Keratinocyte (primary cell): ENCODE data around the gene TMEM115. TPM values are rescaled to one million over a fixed set of nuclear protein-coding genes. Genes with fewer than 3 reads are reported as not detected.

Experiments
- DNase-seq: peaks from one replicate; pipeline ENCODE4 v3.0.0-alpha.2; 2011; ENCODE audit warnings: low read depth, missing footprints, low spot score
- FAIRE-seq: peaks from 2 replicates; lab custom pipeline; 2011; peaks lifted over from hg19 to GRCh38; lab: Jason Lieb, UNC
- H2AFZ ChIP-seq: 2 replicates; pipeline ENCODE4 v1.6.0; 2012; ENCODE audit warnings: low read length, control low read depth, inconsistent platforms; ENCODE audit not compliant: control insufficient read depth
- H3K27ac ChIP-seq: 2 replicates; pipeline ENCODE4 v1.5.1; 2011; ENCODE audit warnings: low read length; ENCODE audit not compliant: control insufficient read depth, insufficient read depth
- H3K27me3 ChIP-seq: 3 replicates; pipeline ENCODE4 v1.6.0; 2011; ENCODE audit warnings: low read length; ENCODE audit not compliant: control insufficient read depth, insufficient read depth; ENCODE audit errors: extremely low read depth
- H3K36me3 ChIP-seq, 2 experiments: 2 replicates in 1 of 2; 3 replicates in 1 of 2; pipeline ENCODE4 v1.5.1; 2011; ENCODE audit warnings: low read length in 2 of 2, mild to moderate bottlenecking in 1 of 2; ENCODE audit not compliant: control insufficient read depth in 2 of 2, insufficient read depth in 2 of 2; ENCODE audit errors: extremely low read depth in 1 of 2
- H3K4me1 ChIP-seq: 3 replicates; pipeline ENCODE4 v1.5.1; 2011; ENCODE audit warnings: low read length; ENCODE audit not compliant: control insufficient read depth, insufficient read depth; ENCODE audit errors: extremely low read depth
- H3K4me2 ChIP-seq: 3 replicates; pipeline ENCODE4 v1.6.0; 2011; ENCODE audit warnings: low read depth, low read length; ENCODE audit not compliant: control insufficient read depth, insufficient read depth; ENCODE audit errors: extremely low read depth
- H3K4me3 ChIP-seq, 3 experiments: fragments of 200-600 bp in 1 of 3; sonication (generic) in 1 of 3; 2 replicates in 2 of 3; 3 replicates in 1 of 3; pipeline ENCODE4 v1.5.1; 2011 to 2016; ENCODE audit warnings: low read length in 3 of 3, mild to moderate bottlenecking in 3 of 3, control low read depth in 2 of 3, inconsistent platforms in 1 of 3, low read depth in 1 of 3, mixed read lengths in 1 of 3, mixed run types in 1 of 3, moderate library complexity in 1 of 3; ENCODE audit not compliant: control insufficient read depth in 2 of 3, insufficient read depth in 2 of 3; ENCODE audit errors: extremely low read depth in 1 of 3
- H3K79me2 ChIP-seq: 2 replicates; pipeline ENCODE4 v1.6.0; 2012; ENCODE audit warnings: low read length; ENCODE audit not compliant: control insufficient read depth, insufficient read depth
- H3K9ac ChIP-seq: 3 replicates; pipeline ENCODE4 v1.6.0; 2011; ENCODE audit warnings: low read length; ENCODE audit not compliant: control insufficient read depth, insufficient read depth; ENCODE audit errors: extremely low read depth
- H3K9me1 ChIP-seq: 3 replicates; pipeline ENCODE4 v1.6.0; 2011; ENCODE audit warnings: low read length; ENCODE audit not compliant: control insufficient read depth, insufficient read depth; ENCODE audit errors: extremely low read depth
- H3K9me3 ChIP-seq: 2 replicates; pipeline ENCODE4 v1.5.1; 2012; ENCODE audit warnings: low read depth, low read length; ENCODE audit not compliant: control insufficient read depth
- H4K20me1 ChIP-seq: 3 replicates; pipeline ENCODE4 v1.6.0; 2011; ENCODE audit warnings: low read length; ENCODE audit not compliant: control insufficient read depth, insufficient read depth; ENCODE audit errors: extremely low read depth
- EZH2 ChIP-seq: IDR thresholded peaks from one replicate; pipeline ENCODE4 v1.6.1; 2012; ENCODE audit warnings: inconsistent platforms, mild to moderate bottlenecking, low read length, moderate library complexity
- dilution Hi-C: fragments of 300-500 bp; cut with MboI; formaldehyde crosslinking; loops from one replicate; pipeline ENCODE4 v1.7.0; 2020; ENCODE audit warnings: low sequenced_read_pairs; ENCODE audit not compliant: extremely low pct_ligation_motif_present
- polyA plus RNA-seq, 5 experiments: library from polyadenylated mRNA; depleted of rRNA in 3 of 5; stranded (reverse) in 3 of 5; stranded (forward) in 1 of 5; unstranded in 1 of 5; fragments of >200 nt; gene quantifications; 1 replicate in 1 of 5; 2 replicates in 3 of 5; 3 replicates in 1 of 5; pipeline versions ENCODE4 v1.2.1 to v1.2.3, GENCODE V29; 2011 to 2012; ENCODE audit warnings: missing spikeins in 2 of 5, low read depth in 1 of 5, low replicate concordance in 1 of 5
- TF ChIP-seq, protein P1 (sequence below), 3 experiments: IDR thresholded peaks in 1 of 3; conservative IDR thresholded peaks in 1 of 3; optimal IDR thresholded peaks in 1 of 3; 2 replicates in 2 of 3; 3 replicates in 1 of 3; pipeline versions ENCODE3 to v1.5.1; 2011; ENCODE audit warnings: low read length in 3 of 3, mild to moderate bottlenecking in 3 of 3, moderate library complexity in 2 of 3, control low read depth in 1 of 3, inconsistent platforms in 1 of 3; ENCODE audit not compliant: insufficient read depth in 2 of 3; ENCODE audit errors: extremely low read depth in 1 of 3

Gene TMEM115
- polyA plus RNA-seq, 1 donor (not counting 4 experiments of a cell fraction or from before 2014, with no cell fraction given), result 22.4 TPM

GRCh38 chr3:50352781-50353180, 6.5 kb downstream of the TMEM115 start:
- DNase-seq, result no peak
- TF ChIP-seq EZH2, result no peak
- TF ChIP-seq, protein P1, sequence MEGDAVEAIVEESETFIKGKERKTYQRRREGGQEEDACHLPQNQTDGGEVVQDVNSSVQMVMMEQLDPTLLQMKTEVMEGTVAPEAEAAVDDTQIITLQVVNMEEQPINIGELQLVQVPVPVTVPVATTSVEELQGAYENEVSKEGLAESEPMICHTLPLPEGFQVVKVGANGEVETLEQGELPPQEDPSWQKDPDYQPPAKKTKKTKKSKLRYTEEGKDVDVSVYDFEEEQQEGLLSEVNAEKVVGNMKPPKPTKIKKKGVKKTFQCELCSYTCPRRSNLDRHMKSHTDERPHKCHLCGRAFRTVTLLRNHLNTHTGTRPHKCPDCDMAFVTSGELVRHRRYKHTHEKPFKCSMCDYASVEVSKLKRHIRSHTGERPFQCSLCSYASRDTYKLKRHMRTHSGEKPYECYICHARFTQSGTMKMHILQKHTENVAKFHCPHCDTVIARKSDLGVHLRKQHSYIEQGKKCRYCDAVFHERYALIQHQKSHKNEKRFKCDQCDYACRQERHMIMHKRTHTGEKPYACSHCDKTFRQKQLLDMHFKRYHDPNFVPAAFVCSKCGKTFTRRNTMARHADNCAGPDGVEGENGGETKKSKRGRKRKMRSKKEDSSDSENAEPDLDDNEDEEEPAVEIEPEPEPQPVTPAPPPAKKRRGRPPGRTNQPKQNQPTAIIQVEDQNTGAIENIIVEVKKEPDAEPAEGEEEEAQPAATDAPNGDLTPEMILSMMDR (optimal IDR thresholded peaks at IDR 0.05 in 1 of 3, IDR thresholded peaks at IDR 0.05 in 1 of 3, conservative IDR thresholded peaks at IDR 0.05 in 1 of 3; ENCODE audit: extremely low read depth in 1 of 3, insufficient read depth in 2 of 3, low read length in 3 of 3), result peak in 2 of 3 experiments; percentile 18 to 44
- no peak overlapping the region for H3K4me2 ChIP-seq
- peaks cover 37% of the 10 kb centered on the region for H3K4me1 ChIP-seq
- H4K20me1 ChIP-seq, result peaks cover 6% of the 10 kb centered on the region
- no peak overlapping the region for H2AFZ ChIP-seq
- FAIRE-seq, result no peak
- no peak overlapping the region for H3K9ac ChIP-seq
- H3K79me2 ChIP-seq, result peaks cover 44% of the 10 kb centered on the region
- H3K27ac ChIP-seq, result no peak overlapping the region
- no peak overlapping the region for H3K4me3 ChIP-seq
- H3K9me1 ChIP-seq, result peaks cover 2% of the 10 kb centered on the region
- no peaks in the 10 kb centered on the region for H3K27me3 ChIP-seq
- peaks cover 31 to 35% of the 10 kb centered on the region in 2 experiments for H3K36me3 ChIP-seq
- dilution Hi-C loops, result no loop called here
- H3K9me3 ChIP-seq, result no peaks in the 10 kb centered on the region

GRCh38 chr3:50351323-50351697, 8.0 kb downstream of the TMEM115 start:
- dilution Hi-C loops, result no loop called here
- Histone ChIP-seq H3K4me3 (peak overlapping the region; percentile 71 to 91 (median 87)), H2AFZ (no peak overlapping the region), H3K36me3 (peaks cover 25 to 34% of the 10 kb centered on the region in 2 experiments), H3K4me2 (peak overlapping the region; percentile 71), H4K20me1 (peaks cover 4% of the 10 kb centered on the region), H3K4me1 (peaks cover 22% of the 10 kb centered on the region), H3K79me2 (peaks cover 30% of the 10 kb centered on the region), H3K9me3 (no peaks in the 10 kb centered on the region), H3K27ac (peak overlapping the region; percentile 69), H3K9me1 (no peaks in the 10 kb centered on the region), H3K9ac (peak overlapping the region; percentile 20), H3K27me3 (no peaks in the 10 kb centered on the region)
- TF ChIP-seq, protein P1 (optimal IDR thresholded peaks at IDR 0.05 in 1 of 3, IDR thresholded peaks at IDR 0.05 in 1 of 3, conservative IDR thresholded peaks at IDR 0.05 in 1 of 3; ENCODE audit: extremely low read depth in 1 of 3, insufficient read depth in 2 of 3, low read length in 3 of 3), result no peak
- TF ChIP-seq EZH2, result no peak
- FAIRE-seq (no peak), DNase-seq (no peak)
